GM18867 (cell line): ENCODE results near the gene CEP162.
A peak's percentile ranks its signal among the peaks of the same experiment; 100 is the strongest.
"Not testable (repeated sequence)": the region's sequence is repeated elsewhere in the genome, so short reads cannot be mapped to it uniquely, and the experiment has no call there.

ENCODE experiments used
- ATAC-seq: cut with Tn5 transposase; IDR thresholded peaks from one replicate; pipeline ENCODE4 v1.9.1; 2021; ENCODE audit warnings: mild to moderate bottlenecking, moderate library complexity; ENCODE audit not compliant: unreplicated experiment

Gene CEP162

DNA sequence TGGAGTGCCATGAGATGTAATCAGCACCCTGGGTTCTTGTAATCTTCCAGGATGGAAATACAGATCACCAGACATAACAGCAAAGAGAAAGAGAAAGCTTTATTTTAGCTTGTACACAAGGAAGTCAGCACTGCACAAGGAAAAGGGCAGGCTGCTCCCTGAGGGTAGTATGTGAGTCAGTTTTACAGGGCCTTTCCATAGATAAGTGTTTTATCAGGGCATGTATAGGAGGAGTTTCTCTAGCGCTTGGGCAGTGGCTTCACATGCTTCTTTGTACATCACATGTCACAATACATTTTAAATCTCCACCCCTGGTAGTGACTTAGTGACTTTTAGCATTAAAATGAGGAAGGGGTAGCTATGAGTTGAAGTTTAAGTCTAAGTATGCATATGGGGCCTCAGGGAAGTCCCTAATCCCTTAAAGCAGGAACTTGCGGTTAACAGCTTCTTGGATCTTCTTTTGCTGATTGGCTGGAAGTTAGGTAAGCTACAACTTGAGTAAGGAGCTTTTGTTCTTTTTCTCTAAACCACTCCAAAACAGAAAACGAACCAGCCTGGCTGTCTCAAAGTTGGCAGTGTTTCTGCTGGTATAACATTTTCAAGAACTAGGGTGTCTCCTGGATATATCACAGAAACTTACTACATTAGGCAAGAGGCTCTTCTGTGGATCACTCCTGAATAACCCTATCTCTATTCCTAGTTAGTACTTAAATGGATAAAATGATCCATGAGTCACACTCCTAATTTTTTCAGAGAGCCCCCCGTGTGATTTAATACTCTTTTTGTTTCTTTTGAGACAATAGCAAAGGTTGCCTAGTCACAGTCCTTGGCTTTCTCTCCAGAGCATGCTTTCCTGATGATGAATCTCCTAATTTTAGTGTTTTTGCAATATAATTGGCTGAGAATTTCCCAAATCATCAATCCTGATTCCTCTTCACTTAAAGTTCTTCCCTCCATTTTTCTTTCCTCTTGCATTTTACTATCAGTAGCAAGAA is 133.7 kb downstream of the CEP162 start:
- ATAC-seq = peak; percentile 68

DNA sequence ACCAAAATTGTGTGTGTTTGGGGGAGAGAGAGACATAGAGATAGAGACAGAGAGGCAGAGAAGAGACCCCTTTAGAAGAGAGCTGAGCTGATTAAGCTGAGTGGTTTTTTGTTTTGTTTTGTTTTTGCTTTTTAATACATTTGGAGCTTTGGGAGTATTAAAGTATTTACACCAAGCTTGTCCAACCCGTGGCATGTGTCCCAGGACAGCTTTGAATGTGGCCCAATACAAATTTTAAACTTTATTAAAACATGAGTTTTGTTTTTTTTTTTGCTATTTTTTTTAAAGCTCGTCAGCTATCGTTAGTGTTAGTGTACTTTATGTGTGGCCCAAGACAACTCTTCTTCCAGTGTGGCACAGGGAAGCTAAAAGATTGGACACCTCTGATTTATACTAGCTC is 137.9 kb downstream of the CEP162 start:
- no peak for ATAC-seq

DNA sequence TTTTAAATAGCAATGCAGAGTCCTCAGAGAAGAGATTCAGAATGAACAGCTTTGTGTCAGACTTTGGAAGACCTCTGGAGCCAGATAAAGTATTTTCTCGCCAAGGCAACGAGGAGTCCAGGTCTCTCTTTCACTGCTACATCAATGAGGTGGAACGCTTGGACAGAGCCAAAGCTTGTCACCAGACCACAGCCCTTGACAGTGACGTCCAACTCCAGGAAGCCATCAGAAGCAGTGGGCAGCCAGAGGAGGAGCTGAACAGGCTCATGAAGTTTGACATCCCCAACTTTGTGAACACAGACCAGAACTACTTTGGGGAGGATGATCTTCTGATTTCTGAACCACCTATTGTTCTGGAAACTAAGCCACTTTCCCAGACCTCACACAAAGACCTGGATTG is 138.4 kb downstream of the CEP162 start:
- no peak for ATAC-seq

DNA sequence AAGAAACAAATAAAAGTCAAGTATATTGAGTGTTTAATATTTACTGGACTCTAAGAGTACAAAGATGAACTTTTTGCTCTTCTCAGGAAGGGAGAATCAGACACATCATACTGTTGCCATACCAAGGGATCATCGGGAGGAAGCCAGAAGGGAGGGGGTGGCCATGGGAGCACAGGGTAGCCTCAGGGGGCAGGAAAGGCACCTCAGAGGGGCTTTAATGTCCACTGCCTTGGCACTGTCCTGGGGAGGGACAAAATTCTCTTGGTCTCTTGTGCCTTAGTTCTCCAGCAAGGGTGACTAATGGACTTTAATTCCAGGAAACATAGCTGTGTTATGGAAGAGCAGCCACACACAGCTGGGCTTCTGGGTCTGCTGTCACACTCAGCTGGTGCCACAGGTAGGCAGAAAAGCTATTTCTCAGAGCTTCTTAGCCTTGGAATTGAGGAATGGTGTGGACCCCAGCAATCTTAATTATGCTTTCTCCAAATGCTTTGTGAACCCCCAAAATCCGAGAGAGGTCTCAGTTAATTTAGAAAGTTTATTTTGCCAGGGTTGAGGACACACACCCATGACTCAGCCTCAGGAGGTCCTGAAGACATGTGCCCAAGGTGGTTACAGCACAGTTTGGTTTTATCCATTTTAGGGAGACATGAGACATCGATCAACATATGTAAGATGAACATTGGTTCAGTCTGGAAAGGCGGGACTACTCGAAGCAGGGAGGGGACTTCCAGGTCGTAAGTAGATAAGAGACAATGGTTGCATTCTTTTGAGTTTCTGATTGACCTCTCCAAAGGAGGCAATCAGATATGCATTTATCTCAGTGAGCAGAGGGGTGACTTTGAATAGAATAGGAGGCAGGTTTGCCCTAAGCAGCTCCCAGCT is 140.7 kb downstream of the CEP162 start:
- no peak for ATAC-seq

DNA sequence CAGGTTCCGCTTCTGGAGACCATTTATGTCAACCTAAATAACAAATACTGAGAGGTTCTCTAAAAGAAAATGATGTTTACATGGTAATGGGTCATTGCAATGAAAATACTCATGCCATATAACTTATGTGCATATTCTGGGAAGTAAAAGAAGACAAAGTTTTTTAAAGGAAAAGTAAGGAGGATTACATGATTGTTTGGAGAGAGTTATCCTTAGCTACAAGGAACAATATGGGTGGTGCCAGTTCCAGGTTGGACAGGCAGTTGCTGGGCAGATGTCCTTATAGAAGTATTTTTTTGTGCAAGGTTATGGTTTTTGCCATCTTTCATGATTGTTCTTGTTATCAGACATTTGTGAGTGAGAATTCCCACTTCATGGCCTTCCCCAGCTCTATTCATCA is 141.4 kb downstream of the CEP162 start:
- ATAC-seq = no peak

DNA sequence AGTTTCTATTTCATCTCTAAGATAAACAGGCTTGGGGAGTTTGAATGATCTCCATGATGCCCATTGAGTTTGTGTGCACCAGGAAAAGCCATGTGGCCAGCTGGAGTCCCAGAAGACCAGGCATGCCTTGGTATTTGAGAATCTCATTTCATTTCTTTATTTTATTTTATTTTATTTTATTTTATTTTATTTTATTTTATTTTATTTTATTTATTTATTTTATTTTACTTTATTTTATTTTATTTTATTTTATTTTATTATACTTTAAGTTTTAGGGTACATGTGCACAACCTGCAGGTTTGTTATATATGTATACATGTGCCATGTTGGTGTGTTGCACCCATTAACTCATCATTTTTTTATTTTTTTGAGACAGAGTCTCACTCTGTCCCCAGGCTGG is 142.7 kb downstream of the CEP162 start:
- ATAC-seq = not testable (repeated sequence)

- ATAC-seq = no peak
These were observed 144.7 kb downstream of the CEP162 start for GRCh38 chr6:84082689-84083265.

DNA sequence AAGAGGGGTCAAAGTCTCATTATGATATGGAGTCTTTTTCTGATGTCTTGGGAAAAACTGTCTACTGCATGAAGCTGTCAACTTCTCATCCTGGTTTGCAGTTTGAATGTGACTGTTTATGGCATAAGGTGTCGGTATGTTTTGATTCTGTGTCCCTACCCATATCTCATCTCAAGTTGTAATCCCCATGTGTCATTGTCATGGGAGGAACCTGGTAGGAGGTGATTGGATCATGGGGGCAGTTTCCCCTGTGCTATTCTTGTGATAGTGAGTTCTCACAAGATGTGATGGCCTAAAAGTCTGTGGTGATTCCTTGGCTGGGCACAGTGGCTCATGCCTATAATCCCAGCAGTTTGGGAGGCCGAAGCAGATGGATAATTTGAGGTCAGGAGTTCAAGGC is 146.2 kb downstream of the CEP162 start:
- ATAC-seq = no peak

DNA sequence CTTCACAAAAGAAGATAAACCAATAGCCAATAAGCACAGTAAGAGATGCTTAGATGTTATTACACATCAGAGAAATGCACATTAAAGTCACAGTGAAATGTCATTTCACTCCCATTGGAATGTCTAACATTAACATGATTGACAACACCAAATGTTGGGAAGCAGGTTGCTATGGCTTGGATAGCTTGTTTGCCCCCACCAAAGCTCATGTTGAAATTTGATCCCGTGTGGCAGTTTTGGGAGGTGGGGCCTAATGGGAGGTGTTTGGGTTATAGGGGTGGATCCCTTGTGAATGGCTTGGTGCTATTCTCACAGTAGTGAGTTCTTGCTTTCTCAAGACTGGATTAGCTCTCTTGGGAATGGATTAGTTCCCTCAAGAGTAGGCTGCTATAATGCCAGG is 149.1 kb downstream of the CEP162 start:
- no peak for ATAC-seq

GRCh38 chr6:84077645-84078044 is 149.8 kb downstream of the CEP162 start:
- ATAC-seq = no peak

DNA sequence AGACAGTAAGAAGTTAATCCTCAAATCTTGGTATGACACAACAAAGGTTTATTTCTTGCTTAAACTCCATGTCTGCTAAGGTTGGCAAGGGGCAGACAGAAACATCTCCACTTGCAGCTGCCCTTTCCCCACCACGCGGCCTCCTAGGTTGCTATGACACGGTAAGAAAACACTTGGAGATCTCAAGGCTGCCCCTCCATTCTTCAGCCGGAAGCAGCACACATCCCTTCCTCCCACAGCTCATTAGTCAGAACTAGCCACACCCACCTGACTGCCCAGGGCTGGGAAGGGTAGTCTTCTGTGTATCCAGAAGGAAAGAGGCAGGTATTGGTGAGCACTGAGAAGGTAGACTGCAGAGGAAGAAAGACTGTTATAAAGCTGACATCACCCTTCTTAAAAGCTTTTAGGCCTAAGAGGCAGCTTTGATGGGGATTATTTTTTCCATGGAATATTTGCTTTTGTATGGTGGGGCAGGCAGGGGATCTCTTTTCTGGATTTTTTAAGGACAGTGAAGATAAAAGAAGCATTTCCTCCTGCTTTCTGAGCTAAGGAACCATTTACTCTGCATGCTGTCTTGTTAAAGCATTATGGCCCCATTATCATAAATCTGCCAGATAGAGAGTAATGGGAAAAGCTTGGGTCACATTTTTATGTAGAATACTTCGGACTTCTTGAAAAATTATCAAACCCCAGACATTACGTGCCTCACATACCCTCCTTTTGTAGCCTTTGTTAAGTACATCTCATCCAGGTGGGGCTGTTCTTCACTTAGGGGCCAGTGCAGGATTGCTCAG is 152.3 kb downstream of the CEP162 start:
- no peak for ATAC-seq
